SK-N-SH treated with all-trans-retinoic acid at 6 μM for 48 hours (cell line): ENCODE measurements around the gene PDCD7.
"Not testable (repeated sequence)": the region's sequence is repeated elsewhere in the genome, so short reads cannot be mapped to it uniquely, and the experiment has no call there.

ENCODE experiments used
- ARNTL ChIP-seq: fragments of 450-650 bp; formaldehyde crosslinking; IDR thresholded peaks from 2 replicates; pipeline ENCODE4 v1.5.0; 2020; ENCODE audit warnings: low read depth, mild to moderate bottlenecking, moderate library complexity, borderline replicate concordance
- ESRRG ChIP-seq: fragments of 250-450 bp; sonication (Bioruptor Pico); IDR thresholded peaks from 2 replicates; pipeline ENCODE4 v1.6.1; 2021; ENCODE audit warnings: mild to moderate bottlenecking
- ISL1 ChIP-seq: fragments of 250-450 bp; sonication (Bioruptor Pico); IDR thresholded peaks from 2 replicates; pipeline ENCODE4 v2.1.2; 2022; ENCODE audit warnings: mild to moderate bottlenecking, moderate library complexity
- PATZ1 ChIP-seq: fragments of 250-450 bp; sonication (Bioruptor Pico); IDR thresholded peaks from 2 replicates; pipeline ENCODE4 v1.8.0; 2020; ENCODE audit warnings: mild to moderate bottlenecking, moderate library complexity, borderline replicate concordance
- POU6F1 ChIP-seq: fragments of 250-450 bp; sonication (Bioruptor Pico); IDR thresholded peaks from 2 replicates; pipeline ENCODE4 v1.8.0; 2021; ENCODE audit warnings: low read depth, mild to moderate bottlenecking, moderate library complexity, borderline replicate concordance
- PPARA ChIP-seq: fragments of 250-450 bp; sonication (Bioruptor Pico); IDR thresholded peaks from 2 replicates; pipeline ENCODE4 v1.5.0; 2020; ENCODE audit warnings: mild to moderate bottlenecking, borderline replicate concordance
- RARB ChIP-seq: fragments of 250-450 bp; sonication (Bioruptor Pico); IDR thresholded peaks from 2 replicates; pipeline ENCODE4 v1.8.0; 2021; ENCODE audit warnings: mild to moderate bottlenecking, moderate library complexity
- SNAI2 ChIP-seq: fragments of 250-450 bp; sonication (Bioruptor Pico); IDR thresholded peaks from 2 replicates; pipeline ENCODE4 v1.5.0; 2020; ENCODE audit warnings: mild to moderate bottlenecking, moderate library complexity
- TOX ChIP-seq: fragments of 250-450 bp; sonication (Bioruptor Pico); IDR thresholded peaks from 2 replicates; pipeline ENCODE4 v1.8.0; 2021; ENCODE audit warnings: mild to moderate bottlenecking, moderate library complexity, borderline replicate concordance
- ZFP30 ChIP-seq: fragments of 450-650 bp; formaldehyde crosslinking; IDR thresholded peaks from 2 replicates; pipeline ENCODE4 v1.5.0; 2022; ENCODE audit warnings: mild to moderate bottlenecking, moderate library complexity
- ZNF70 ChIP-seq: fragments of 450-650 bp; formaldehyde crosslinking; IDR thresholded peaks from 2 replicates; pipeline ENCODE4 v1.5.0; 2020; ENCODE audit warnings: mild to moderate bottlenecking, moderate library complexity
- TF ChIP-seq, protein P1 (sequence below): fragments of 250-450 bp; sonication (Bioruptor Pico); IDR thresholded peaks from 2 replicates; pipeline ENCODE4 v1.5.1; 2020; ENCODE audit warnings: low read depth, mild to moderate bottlenecking, moderate library complexity
- TF ChIP-seq, protein P2 (sequence below): fragments of 250-450 bp; sonication (Bioruptor Pico); IDR thresholded peaks from 2 replicates; pipeline ENCODE4 v1.5.0; 2020; ENCODE audit warnings: mild to moderate bottlenecking, moderate library complexity

GRCh38 chr15:65074946-65075345, 58.7 kb downstream of the PDCD7 start:
- TF ChIP-seq, protein P1, sequence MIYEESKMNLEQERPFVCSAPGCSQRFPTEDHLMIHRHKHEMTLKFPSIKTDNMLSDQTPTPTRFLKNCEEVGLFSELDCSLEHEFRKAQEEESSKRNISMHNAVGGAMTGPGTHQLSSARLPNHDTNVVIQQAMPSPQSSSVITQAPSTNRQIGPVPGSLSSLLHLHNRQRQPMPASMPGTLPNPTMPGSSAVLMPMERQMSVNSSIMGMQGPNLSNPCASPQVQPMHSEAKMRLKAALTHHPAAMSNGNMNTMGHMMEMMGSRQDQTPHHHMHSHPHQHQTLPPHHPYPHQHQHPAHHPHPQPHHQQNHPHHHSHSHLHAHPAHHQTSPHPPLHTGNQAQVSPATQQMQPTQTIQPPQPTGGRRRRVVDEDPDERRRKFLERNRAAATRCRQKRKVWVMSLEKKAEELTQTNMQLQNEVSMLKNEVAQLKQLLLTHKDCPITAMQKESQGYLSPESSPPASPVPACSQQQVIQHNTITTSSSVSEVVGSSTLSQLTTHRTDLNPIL (CRISPR knock-in tag): not testable (repeated sequence)
- not testable (repeated sequence) for TF ChIP-seq TOX (CRISPR knock-in tag); RARB; ARNTL (CRISPR knock-in tag); ZNF70 (CRISPR knock-in tag); ISL1 (CRISPR knock-in tag); PATZ1; SNAI2 (CRISPR knock-in tag); ZFP30 (CRISPR knock-in tag); PPARA (CRISPR knock-in tag); POU6F1 (CRISPR knock-in tag); ESRRG (CRISPR knock-in tag)
- TF ChIP-seq, protein P2, sequence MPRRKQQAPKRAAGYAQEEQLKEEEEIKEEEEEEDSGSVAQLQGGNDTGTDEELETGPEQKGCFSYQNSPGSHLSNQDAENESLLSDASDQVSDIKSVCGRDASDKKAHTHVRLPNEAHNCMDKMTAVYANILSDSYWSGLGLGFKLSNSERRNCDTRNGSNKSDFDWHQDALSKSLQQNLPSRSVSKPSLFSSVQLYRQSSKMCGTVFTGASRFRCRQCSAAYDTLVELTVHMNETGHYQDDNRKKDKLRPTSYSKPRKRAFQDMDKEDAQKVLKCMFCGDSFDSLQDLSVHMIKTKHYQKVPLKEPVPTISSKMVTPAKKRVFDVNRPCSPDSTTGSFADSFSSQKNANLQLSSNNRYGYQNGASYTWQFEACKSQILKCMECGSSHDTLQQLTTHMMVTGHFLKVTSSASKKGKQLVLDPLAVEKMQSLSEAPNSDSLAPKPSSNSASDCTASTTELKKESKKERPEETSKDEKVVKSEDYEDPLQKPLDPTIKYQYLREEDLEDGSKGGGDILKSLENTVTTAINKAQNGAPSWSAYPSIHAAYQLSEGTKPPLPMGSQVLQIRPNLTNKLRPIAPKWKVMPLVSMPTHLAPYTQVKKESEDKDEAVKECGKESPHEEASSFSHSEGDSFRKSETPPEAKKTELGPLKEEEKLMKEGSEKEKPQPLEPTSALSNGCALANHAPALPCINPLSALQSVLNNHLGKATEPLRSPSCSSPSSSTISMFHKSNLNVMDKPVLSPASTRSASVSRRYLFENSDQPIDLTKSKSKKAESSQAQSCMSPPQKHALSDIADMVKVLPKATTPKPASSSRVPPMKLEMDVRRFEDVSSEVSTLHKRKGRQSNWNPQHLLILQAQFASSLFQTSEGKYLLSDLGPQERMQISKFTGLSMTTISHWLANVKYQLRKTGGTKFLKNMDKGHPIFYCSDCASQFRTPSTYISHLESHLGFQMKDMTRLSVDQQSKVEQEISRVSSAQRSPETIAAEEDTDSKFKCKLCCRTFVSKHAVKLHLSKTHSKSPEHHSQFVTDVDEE: not testable (repeated sequence)
